ENCODE data around the gene IL19.

Gene IL19

GRCh38 chr1:206814716-206815341 is 44.3 kb downstream of the IL19 start:
- ATAC-seq, result peak; percentile 95
- TF ChIP-seq TCF4 (CRISPR knock-in tag; IDR thresholded peaks at IDR 0.05; ENCODE audit: borderline replicate concordance) (peak; percentile 75; the same call in 1 of the 2 replicates), ISL1 (CRISPR knock-in tag; IDR thresholded peaks at IDR 0.05) (peak; percentile 75), ZNF565 (CRISPR knock-in tag; conservative IDR thresholded peaks at IDR 0.05; ENCODE audit: low read depth) (no peak)

GRCh38 chr1:206816390-206817287 is 46.1 kb downstream of the IL19 start:
- no peak for ATAC-seq
- TF ChIP-seq ZNF565 (CRISPR knock-in tag; conservative IDR thresholded peaks at IDR 0.05; ENCODE audit: low read depth) (no peak), CSRNP3 (CRISPR knock-in tag; IDR thresholded peaks at IDR 0.05) (no peak), CSDC2 (CRISPR knock-in tag; IDR thresholded peaks at IDR 0.05) (no peak), CREB5 (CRISPR knock-in tag; IDR thresholded peaks at IDR 0.05; ENCODE audit: low read depth) (no peak), ZNF70 (CRISPR knock-in tag; IDR thresholded peaks at IDR 0.05) (no peak), PATZ1 (CRISPR knock-in tag; IDR thresholded peaks at IDR 0.05; ENCODE audit: borderline replicate concordance) (no peak), POU6F1 (CRISPR knock-in tag; IDR thresholded peaks at IDR 0.05; ENCODE audit: borderline replicate concordance, low read depth) (no peak), ARNTL (CRISPR knock-in tag; IDR thresholded peaks at IDR 0.05; ENCODE audit: borderline replicate concordance, low read depth) (no peak), GLIS3 (CRISPR knock-in tag; IDR thresholded peaks at IDR 0.05) (no peak), TSHZ2 (CRISPR knock-in tag; IDR thresholded peaks at IDR 0.05) (no peak), ISL1 (CRISPR knock-in tag; IDR thresholded peaks at IDR 0.05) (no peak), SNAI2 (CRISPR knock-in tag; IDR thresholded peaks at IDR 0.05) (no peak), ZNF8 (CRISPR knock-in tag; IDR thresholded peaks at IDR 0.05) (no peak), ESRRG (CRISPR knock-in tag; IDR thresholded peaks at IDR 0.05) (no peak), PPARA (CRISPR knock-in tag; IDR thresholded peaks at IDR 0.05; ENCODE audit: borderline replicate concordance) (no peak), TCF4 (CRISPR knock-in tag; IDR thresholded peaks at IDR 0.05; ENCODE audit: borderline replicate concordance) (no peak), BACH2 (CRISPR knock-in tag; IDR thresholded peaks at IDR 0.05; ENCODE audit: borderline replicate concordance) (no peak), TOX (CRISPR knock-in tag; IDR thresholded peaks at IDR 0.05; ENCODE audit: borderline replicate concordance) (no peak)

GRCh38 chr1:206821493-206821892 is 50.9 kb downstream of the IL19 start:
- no peak for ATAC-seq
- TF ChIP-seq ISL1 (CRISPR knock-in tag; IDR thresholded peaks at IDR 0.05) (no peak), GLIS3 (CRISPR knock-in tag; IDR thresholded peaks at IDR 0.05) (no peak), CSRNP3 (CRISPR knock-in tag; IDR thresholded peaks at IDR 0.05) (no peak), TCF4 (CRISPR knock-in tag; IDR thresholded peaks at IDR 0.05; ENCODE audit: borderline replicate concordance) (no peak), ZNF565 (CRISPR knock-in tag; conservative IDR thresholded peaks at IDR 0.05; ENCODE audit: low read depth) (no peak), ZC3H10 (CRISPR knock-in tag; IDR thresholded peaks at IDR 0.05) (no peak), TOX (CRISPR knock-in tag; IDR thresholded peaks at IDR 0.05; ENCODE audit: borderline replicate concordance) (no peak), PATZ1 (CRISPR knock-in tag; IDR thresholded peaks at IDR 0.05; ENCODE audit: borderline replicate concordance) (no peak), RARB (CRISPR knock-in tag; IDR thresholded peaks at IDR 0.05) (no peak), SNAI2 (CRISPR knock-in tag; IDR thresholded peaks at IDR 0.05) (no peak), OSR1 (CRISPR knock-in tag; IDR thresholded peaks at IDR 0.05) (no peak), PPARA (CRISPR knock-in tag; IDR thresholded peaks at IDR 0.05; ENCODE audit: borderline replicate concordance) (no peak), ZNF70 (CRISPR knock-in tag; IDR thresholded peaks at IDR 0.05) (no peak)
